ENCODE results near the gene TCF3. TPM values are rescaled to one million over a fixed set of nuclear protein-coding genes. Genes with fewer than 3 reads are reported as not detected.

Gene TCF3
- total and polyA plus RNA-seq, 10 of the 15 experiments (the other 5 are each of a cell fraction or from before 2014, with no cell fraction given) = 6.7 to 282 (median 70.7) TPM

- no peak for TF ChIP-seq ZNF592 (IDR thresholded peaks at IDR 0.05)
- TF ChIP-seq ZSCAN29 (IDR thresholded peaks at IDR 0.05) = peak; percentile 38; the same call in 1 of the 2 replicates
- no peak for TF ChIP-seq BCLAF1 (IDR thresholded peaks at IDR 0.05)
Measured at GRCh38 chr19:1650650-1651567, 1.5 kb downstream of the TCF3 start (continued).

All from GM12878 (cell line).